GM21390 (cell line): Measurements from ENCODE around the gene LARGE1.

Source experiments
- ATAC-seq: cut with Tn5 transposase; IDR thresholded peaks from one replicate; pipeline ENCODE4 v1.9.1; 2021; ENCODE audit not compliant: unreplicated experiment

The LARGE1 gene

DNA sequence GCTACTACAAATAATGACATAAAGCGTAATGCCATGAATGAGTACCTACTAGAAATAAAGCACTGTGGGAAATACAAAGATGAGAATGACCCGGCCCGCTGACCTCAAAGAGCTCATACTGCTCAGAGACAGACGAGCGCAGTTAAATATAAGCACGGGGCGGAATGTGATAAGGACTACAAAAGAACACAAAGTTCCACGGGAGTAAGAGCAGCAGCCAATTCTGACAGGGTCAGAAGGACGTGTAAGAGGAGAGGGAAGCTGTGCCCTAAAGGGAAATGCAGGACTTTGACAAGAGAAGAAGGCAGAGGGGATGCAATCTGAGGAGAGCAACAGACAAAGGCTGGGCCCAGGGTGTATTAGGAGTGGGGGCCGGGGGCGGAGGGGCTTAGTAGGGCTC lies 314.6 kb downstream of the LARGE1 start:
- ATAC-seq, result no peak

DNA sequence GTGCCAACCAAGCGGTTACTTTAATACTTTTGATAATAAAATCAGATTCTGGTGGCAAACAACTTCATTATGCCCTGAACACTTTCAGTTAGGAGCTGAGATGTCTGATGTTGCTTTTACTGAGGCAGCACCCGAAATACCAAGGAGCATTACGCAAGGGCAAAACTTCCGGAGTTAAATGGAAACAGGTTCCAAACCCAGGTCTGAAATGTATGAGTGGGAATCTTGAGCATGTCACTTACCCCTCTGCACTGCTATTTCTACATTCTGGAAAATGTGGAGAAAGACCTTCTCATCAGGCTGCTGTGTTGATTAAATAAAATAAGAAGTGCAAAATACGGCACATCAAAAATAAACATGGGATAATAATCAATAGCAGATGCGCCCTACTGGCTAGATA lies 315.1 kb downstream of the LARGE1 start:
- ATAC-seq, result no peak

DNA sequence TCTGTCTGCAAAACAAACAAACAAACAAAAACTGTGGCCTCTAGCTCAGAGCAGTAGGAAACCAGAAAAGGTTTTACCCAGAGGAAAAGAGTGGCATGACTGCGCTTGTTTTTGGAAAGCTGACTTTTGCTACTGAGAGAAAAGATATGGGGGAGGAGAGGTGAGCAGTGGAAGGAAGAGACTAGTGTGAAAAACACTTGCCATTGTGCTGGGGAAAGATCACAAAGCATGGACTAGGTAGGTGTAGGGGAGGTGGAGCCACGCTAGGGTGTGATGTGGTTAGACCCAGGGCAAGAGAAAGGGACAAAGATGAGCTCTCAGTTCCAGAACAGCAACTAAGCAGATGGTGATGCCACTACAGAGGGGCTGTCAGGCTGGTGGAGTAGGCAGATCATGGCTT lies 319.2 kb downstream of the LARGE1 start:
- ATAC-seq, result no peak

DNA sequence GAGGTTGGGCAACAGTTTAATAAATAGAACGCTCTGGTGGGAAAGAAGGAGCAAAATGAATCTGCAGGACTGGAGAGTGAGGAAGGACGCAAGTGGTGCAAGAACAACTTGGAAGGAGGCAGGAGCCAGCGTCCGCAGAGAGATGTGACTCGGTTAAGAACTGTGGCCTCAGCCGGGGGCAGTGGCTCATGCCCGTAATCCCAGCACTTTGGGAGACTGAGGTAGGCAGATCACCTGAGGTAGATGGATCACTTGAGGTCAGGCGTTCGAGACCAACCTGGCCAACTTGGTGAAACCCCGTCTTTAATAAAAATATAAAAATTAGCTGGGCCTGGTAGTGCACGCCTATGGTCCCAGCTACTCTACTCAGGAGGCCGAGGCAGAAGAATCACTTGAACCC lies 319.7 kb downstream of the LARGE1 start:
- no peak for ATAC-seq

DNA sequence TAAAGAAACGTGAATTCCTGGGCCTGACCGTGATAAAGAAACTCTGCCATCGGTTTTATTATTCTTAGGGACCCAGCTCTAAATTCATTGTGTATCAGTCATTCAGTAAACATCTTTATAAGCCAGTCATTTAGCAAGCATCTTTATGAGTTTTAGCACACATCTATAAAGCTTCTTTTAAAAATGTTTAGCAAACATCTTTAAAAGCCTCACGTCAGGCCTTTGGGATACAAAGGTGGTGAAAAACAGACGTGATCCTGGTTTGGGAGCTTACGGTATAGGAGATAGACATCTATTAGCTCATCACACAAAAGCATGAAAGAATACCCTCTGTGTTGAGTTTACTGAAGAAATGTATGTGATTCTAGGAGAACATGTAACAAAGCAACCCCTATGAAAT lies 320.2 kb downstream of the LARGE1 start:
- no peak for ATAC-seq

DNA sequence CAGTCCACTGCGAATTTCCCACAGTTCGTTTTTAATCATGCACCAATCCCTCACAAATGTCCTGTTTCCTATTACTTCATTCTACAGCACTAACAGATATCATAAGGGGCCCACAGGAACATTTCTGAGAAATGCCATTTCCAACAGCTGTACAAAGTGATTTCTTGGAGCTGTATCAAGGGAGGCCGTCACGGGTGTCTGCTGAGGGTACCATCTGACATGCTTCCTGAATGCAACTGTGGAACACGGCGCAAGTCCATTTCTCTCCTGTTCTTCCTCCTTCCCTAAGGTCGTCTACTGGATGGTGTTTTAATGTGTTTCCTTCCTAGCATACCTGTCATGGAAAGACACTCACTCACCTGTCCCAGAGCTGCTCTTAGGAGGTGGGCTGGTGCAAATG lies 320.7 kb downstream of the LARGE1 start:
- ATAC-seq, result no peak

DNA sequence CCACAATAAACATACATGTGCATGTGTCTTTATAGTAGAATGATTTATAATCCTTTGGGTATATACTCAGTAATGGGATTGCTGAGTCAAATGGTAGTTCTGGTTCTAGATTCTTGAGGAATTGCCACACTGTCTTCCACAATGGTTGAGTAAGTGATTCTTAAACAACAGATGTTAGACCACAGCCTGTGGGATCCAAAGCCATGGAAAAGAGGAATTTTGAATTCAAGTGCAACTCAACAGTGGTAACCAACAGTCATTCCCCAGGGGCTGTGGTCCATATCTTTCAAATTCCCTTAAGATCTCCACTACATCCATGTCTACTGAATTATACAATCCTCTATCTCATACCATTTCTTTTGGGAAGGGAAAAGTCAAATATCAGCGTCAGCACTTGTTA lies 321.5 kb downstream of the LARGE1 start:
- ATAC-seq, result no peak

DNA sequence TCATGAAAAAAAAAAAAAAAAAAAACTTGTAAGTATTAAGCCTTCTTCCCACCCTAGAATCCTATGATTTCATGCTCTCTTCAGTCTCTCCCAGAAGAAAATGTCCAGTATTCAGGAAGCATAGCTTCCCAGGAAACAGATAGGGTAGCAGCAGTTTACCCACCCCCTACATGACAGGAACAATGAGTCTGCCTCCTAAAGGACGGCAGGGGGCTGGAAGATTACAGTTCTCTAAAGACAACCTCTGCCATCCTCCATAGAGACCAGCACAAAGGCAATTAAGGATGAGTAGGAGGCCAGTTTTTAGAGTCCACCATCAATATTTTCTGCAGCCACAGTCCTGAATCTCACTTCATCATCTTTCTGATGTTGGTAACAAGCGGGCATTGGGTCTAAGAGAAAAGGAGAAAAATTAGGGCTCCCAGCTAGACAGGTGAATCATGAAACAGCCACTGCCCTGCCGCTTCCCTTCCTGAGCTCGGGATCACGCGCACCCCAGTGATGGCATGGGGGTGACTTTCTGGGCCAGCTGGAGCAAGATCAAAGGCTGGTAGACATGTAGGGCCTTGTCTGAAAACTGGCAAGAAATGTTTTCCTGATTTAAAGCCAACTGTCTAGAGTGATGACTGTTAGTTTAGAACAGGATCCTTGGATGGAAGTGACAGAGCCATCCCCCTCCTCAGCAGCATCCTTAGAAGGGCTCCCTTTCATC lies 322.8 kb downstream of the LARGE1 start:
- ATAC-seq, result no peak

DNA sequence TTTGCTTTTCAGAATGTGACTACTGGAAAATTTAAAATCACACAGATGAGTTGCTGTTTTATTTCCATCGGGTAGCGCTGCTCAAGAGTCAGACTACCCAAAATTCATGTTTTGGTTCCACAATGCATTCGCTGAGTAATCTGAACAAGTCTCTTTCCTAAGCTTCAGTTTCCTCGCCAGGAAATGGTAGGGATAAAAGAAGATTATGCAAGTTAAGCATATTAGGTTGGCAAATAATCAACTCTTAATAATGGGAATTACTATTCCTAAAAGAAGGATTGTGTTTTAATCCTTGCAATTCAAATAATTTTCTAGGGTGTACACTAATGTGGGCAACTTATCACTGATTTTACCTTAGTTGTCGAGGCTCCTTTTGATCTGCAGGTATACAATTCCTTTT lies 326.5 kb downstream of the LARGE1 start:
- ATAC-seq, result no peak

DNA sequence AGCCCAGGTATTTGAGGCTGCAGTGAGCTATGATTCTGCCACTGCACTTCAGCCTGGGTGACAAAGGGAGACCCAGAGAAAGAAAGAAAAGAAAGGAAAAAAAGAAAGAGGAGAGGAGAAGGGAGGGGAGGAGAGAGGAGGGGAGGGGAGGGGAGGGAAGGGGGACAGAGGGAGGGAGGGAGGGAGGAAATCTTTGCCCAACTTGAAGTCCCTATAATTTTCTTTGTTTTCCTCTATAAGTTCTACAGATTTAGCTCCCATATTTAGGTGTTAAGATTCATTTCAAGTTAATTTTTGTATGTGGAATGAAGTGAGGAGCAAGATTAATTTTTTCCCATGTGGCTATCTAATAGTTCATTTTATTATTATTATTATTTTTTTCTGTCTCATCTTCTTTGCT lies 328.3 kb downstream of the LARGE1 start:
- ATAC-seq, result no peak

DNA sequence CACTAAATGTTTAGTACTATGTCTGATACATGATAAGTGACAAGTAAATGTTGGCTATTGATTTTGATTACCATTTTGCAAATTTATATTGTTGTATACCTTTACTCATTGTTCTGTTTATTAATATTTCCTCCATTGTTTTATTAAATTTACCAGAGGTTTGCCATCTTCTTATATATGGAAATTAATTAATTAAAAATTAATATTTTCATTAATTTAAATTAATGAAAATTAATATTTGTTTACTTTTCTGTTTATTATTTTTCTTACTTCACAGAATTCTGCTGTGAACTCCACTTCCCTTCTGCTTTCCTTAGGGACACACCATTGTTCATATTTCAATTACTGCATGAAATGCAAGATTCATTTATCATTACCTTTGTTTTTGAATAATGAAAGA lies 331.0 kb downstream of the LARGE1 start:
- ATAC-seq, result no peak

DNA sequence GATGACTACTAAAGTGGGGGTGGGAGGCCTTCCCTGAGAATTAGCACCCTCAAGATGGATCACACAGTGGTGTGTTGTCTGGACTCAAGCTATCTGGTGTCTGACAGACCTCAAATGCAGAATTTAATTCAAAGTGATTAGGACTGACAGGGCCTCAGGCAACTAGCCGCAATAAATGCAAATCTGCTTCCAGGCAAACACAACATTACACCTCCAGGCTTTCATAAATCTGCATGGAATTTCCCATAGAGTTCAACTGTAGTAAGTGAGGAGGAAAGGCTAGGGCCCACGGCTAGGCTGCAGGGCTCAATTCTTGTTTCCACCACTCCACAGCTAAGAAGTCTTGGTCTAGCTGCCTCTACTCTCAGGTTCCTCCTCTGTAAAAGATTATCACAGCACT lies 331.4 kb downstream of the LARGE1 start:
- no peak for ATAC-seq

DNA sequence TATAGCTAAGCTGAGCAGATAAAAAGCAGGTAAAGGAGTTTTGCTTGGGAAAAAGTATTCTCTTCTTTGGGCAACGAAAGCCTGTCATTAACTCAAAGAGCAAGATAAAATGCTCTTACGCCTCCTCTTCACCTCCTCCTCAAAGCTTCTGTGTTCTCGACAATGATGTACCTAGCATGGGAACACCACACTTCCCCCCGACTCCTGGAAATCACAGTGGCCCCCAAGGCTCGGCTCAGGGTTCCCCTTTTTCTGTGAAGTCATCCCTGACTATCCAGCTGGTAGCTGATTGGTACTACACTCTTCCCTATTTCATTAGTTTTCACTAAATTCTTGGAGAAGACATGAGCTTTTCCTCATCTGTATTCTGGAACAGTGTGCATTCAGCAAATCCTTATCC lies 336.1 kb downstream of the LARGE1 start:
- ATAC-seq, result no peak

DNA sequence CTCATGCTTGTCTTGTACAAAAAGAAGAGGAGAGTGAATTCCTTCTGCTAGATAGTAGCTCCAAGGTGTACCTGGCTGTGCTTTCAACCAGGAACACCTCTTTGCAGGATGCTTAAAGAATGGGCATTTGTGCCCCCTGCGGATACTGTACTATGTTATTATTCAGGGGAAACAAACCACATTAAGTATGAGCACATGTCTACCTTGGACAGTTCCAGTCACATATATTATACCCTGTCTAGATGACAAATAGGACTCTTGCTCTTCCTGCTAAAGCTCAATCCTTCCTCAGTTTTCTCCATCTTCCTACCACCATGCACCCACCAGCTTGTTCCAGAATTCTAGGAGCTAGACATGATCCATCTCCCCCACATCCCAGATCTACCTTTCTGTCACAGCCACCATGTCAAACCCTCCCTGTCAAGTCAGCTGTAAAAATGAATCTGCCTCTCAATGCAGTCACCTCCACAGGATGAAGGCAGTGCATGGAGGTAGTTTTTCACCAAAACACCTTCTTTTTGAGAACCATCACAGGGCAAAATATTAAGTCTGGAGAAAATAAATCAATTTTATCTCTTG lies 337.4 kb downstream of the LARGE1 start:
- ATAC-seq, result no peak

DNA sequence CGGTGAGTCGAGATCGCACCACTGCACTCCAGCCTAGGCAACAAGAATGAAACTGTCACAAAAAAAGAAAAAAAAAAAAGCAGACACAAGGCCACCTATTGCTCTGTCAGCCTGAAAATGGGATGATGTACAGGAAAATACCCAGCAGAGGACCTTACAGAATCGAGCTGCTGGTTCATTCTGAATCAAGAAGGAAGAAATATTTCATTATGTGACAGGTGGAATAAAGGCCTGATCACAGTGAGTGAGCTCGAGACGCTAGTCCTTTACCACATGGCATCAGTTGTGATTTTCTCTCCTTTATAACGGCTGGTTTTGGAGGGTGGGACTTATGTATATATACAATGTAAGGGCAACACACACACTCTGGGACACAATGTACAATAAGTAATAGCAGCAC lies 340.0 kb downstream of the LARGE1 start:
- ATAC-seq, result no peak

DNA sequence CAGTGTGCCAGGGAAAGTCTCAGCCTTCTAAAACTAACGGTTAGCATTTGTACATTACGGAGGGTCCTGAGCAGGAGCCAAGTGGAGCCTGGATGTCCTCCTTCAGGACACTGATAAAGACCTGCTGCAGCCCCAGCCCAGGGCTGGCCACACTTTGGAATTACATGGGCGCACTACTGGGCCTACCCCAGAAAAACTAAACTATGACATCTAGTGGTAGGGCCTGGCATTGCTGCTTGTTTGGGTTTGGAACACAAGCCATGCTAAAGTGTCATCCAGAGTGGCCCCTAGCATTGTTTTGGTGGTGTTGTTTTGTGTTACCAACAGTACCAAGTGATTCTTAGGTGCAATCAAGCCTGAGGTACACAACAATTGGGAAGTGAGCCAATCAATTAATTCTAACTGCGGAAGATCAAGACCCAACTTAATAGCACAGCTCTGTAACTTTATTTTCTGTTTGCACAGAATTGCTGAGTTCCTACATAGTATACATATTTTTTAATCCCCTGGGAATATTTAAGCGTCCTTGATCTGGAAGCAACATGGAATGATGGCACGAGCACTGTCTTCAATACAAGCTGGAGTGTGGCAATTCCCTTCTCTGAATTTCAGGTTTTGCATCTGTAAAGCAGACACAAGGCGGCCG lies 340.7 kb downstream of the LARGE1 start:
- ATAC-seq, result no peak

DNA sequence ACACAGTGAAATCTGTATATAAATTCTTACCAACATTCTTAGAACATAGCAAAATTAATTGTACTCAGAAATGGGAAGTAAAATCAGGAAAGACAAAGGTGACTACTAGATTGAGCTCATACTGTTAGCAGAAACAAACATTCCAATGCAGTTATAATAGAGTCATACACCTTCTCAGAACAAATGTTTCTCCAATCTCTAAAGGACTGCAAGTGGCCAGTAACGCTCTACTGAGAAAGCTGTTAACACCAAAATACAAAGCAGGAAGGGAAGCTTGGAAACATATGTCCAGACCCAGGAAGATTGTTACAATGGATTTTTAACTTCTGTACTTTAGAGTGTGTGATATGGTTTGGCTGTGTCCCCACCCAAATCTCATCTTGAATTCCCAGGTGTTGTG lies 341.5 kb downstream of the LARGE1 start:
- no peak for ATAC-seq

DNA sequence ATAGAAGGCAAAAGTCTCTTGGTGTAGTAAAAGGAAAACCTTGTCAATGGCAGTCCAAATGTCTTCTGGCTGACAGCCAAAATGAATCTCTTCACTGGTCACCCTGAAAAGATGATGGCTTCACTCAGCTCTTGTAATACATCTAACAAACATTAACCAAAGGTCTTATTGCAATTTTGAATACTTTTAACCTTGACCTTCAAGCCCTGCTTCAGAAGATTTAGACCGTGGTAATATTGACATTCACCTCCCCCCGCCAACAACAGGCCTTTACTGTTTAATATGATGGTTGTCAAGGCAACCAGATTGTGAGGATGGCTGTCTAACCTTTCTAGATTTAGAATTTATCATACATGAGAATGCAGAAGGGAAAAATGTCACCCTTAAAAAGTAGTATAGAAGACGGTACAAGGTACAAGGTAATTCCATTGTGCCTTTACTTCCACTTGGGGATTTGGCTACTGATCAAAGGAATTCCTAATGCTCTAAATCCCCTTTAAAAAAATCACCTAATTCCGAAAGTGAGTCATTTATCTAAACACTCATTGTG lies 342.3 kb downstream of the LARGE1 start:
- no peak for ATAC-seq

DNA sequence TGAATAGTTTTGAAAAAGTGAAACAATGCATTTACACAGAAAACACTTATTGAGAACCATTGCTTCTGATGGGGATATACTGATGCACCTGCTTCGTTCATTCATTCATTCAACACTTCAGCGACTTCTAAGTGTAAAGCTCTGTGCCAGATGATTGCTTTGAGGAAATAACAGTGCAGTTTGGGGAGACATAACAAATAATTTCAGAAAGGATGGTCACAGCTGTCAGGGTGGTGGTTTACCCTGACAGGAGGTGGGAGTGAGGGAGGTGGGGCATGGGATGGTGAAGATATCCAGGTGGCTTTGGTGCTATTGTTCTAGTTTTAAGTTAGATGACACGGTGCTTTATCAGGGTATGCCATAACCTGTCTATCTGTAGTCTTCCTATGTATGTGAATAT lies 344.1 kb downstream of the LARGE1 start:
- no peak for ATAC-seq

DNA sequence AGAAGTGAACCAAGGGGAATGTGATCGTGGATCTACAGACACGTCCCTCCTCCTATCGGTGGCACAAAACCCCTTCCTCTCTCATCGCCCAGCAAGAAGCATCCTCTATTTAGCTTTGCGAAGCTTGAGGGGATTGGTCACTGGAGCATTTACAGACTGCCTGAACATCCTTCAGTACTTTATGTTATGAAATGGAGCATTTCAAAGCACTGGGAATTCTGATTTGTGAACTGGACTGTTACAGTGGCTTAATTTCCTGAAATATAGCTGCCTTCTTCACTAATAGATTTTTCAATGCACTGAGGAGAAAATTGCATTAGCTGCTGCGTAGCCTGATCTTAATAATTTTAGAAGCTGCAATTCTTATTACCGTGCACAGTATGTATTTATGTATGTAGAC lies 344.5 kb downstream of the LARGE1 start:
- no peak for ATAC-seq

DNA sequence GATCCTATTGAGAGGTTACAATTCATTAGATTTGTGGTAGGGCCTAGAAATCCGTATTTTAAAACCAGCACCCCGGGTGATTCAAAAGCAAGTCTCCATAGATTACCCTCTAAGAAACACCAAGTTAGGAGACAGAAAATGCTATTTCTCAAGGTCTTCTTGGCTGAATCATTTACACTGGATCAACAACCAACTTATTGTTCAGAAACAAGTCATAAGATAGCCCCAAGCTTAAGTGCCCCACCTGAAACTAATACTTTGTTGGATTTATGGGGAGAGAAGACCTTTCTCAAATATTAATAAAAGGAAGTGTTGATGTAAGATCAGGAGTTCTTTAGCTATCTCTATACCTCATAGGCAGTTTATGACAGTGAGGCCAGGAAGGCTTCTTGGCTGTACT lies 345.2 kb downstream of the LARGE1 start:
- ATAC-seq, result no peak

DNA sequence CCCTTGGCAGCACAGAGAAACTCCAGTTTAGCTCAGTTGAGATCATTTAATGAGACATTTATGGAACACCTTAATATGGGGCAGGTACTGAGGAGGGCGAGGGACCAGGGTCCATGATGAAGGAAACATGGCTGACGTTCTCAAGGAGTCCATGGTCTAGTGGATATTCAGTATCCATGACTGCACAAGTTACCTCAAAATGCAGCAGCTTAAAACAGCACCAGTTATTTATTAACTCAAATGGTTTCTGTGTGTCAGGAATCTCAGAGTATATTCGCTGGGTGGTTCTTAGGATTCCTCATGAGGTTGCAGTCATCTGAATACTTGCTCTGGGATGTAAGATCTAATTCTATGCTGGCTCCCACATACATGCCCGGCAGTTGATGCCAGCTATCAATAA lies 346.8 kb downstream of the LARGE1 start:
- ATAC-seq, result no peak
